ENCODE data around the gene CAPZB.

Gene CAPZB

DNA sequence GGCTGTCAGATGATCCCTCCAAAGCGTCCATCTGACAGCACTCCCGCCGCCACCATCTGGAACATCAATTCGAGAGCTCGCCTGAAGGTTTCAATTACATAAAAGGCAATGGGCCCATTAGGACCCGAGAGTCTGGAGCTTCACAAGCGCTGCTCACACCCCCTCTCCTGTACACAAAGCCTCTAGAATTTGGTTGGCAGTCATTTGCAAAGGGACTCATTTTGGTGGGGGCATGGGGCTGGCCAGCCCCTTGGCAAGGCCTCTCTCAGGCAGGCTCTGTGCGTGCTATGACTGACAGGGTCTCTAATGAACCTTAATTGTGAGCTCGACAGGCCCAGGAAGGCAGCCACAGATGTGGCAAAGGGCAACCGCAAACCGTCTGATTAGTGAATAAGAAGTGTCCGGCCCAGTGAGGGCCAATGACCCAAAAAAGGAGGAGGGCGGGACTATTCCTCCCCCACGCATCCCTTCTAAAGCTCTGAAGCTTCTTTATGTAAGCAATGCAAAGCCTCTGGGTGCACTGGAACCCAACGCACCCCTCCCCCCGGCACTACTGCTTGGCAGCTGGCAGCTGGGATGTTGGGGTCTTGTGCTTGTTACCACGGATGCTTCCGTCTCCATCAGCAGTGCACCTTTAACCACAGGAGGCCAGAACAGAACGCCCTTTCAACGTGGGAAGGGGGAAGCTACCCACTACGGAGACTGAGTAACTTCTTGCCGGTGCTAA, 79.4 kb downstream of the CAPZB start:
- no peak for DNase-seq (ENCODE audit: low spot score)

DNA sequence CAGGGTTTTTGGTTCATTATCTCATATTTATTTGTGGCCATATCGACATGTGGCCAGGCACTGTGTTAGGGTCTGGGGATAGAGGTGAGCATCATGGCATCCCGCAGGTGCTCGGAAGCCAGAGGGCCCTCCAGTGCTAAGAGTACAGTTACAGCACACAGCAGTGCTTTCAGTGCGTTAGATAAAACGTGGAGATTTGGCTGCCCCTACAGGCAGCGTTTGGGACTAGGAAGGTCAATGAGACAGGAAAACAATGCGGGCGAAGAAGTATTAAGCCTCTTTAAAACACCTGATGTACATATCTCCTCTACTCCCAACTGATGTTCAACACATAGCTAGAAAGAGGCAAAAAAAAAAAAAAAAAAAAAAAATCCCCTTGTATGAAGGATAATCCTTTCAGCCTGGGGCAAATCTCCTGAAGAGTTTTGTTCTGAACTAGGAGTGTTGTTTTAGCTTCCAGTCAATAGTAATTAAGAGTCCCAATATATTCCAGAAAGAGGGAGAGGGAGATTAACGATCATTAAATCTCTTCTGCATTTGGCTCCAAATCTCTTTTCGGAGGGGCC, 80.1 kb downstream of the CAPZB start:
- DNase-seq (ENCODE audit: low spot score), result no peak

DNA sequence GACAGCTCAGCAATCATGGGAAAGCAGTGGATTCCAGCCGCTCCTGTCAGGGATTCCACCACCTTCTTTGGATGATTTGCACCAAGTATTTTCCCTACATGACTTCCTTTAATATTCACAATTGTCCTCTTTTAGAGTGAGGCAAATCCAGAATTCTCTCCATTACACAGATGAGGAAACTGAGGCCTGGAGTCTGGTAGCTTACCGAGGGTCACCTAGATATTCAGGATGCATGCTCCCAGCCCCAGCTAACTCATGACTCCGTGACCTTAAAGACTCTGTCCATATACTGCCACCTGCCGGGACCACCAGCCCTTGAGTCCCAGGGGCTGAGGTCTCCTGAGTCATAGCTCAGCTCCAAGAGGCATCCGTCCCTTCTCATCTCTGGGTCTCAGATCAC, 80.6 kb downstream of the CAPZB start:
- DNase-seq (ENCODE audit: low spot score), result no peak

DNA sequence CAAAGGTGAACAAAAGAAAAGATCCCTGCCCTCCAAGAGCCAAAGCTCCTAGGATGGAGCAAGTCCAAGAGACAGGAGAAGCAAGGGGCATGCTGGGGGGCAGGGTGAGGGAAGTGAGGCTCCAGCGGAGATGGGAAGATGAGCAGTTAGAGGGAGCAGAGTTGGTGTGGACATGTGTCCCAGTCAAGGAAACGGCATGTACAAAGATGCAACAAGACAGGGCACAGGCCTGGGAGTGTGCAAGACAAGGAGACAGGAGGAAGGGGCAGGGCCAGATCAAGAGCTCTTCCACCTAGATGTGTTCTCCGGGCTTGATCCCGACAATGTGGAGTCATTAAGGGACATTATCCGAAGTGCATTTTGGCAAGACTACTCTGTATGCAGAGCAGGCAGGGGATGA, 82.1 kb downstream of the CAPZB start:
- DNase-seq (ENCODE audit: low spot score), result no peak

DNA sequence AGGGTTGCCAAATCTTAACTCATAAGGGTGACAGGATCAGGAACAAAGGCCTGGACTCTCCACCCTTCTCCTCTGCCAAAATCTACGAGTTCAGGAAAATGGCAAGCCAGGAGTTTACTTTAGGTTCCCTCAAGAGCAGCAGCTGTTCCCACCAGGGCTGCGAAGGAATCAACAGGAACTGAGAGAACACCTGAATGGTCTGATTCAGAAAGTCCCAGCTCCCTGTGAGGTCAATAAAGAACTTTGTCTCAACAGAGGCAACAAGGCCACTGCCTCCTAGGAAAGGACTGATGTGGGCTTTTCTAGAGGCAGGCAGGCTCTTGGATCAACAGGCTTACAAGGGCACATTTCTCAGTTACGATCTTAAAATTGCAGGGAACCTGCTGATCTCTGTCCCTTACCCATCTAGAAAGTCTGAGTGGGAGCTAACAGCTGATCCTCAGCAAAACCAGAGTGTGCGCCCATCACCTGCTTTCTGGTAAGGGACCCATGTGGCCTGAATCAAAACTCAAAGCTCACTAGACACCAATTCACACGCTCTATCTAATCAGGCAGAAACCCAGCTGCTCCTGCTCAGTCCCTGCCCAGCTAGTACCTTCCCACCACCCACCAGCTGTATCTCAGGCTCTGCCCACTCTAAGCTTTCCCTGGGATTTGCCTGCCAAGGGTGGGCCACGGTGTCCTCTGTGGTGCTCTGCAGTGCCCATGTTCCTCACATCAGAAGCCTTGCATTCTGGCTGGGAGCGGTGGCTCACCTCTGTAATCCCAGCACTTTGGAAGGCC, 83.1 kb downstream of the CAPZB start:
- DNase-seq (ENCODE audit: low spot score), result no peak

DNA sequence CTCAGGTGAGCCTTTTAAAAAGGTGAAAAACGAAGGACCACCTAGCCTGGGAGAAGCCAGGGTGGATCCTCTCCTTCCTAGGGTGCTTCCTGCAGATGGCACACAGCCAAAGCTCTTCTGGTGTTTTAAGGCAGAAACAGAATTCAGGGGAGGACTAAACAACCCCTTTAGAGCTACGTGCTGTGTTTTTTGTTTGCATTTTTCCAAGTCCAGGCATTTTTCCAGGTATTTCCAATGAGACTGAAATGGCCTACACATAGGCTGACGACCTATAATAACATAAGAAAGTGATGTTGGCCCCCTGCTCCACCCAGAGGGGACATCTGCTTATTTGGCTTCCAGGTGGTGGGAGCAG, 83.8 kb downstream of the CAPZB start:
- DNase-seq (ENCODE audit: low spot score), result no peak

DNA sequence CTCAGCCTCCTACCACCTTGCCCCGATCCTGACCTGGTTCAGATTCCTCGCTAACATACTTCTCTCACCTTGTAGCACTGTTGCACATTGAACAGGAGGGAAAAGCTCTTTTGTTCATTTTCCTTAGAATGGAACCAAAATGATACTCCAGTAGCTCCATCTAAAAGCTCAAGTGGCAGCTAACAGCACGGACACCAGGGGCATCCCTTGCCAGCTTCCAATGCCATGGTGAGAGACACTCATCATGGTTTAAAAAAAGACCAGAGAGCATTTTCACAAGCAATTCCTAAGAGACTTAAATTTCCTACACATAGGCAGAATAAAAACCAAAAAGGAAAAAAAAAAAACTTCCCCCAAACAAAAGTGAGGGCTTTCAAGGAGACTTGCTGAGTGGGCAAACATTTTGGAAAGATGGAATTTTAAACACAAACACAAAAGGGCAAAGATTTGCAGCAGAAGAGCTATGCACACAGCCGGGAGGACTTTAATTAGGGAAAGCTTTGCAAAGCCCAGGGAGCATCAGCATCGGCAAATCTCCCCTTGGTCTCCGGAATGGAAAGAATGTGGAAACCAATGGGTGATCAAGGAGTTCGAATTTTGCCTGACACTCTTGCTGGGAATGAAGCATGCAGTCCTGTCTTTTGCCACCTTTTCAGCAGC, 84.3 kb downstream of the CAPZB start:
- no peak for DNase-seq (ENCODE audit: low spot score)

DNA sequence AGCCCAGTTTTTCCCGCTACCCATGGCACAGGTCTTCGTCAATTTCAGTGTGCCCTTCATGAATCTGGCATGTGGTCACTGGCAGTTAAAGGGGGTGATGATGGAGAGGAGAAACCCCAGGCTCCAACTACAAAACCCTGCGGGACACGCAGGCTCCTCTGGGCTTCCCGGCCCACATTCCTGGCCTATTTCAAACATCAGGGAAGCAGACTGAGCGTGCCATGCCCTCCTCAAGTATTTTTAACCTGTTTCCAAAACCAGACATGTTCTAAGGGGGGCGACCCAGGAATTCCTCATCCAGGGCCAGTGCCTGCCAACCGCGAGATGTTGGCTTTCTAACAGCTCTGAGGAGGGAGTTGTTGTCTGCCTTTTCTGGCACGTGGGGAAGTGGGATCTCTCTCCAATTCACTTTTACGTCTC, 85.1 kb downstream of the CAPZB start:
- DNase-seq (ENCODE audit: low spot score), result no peak

DNA sequence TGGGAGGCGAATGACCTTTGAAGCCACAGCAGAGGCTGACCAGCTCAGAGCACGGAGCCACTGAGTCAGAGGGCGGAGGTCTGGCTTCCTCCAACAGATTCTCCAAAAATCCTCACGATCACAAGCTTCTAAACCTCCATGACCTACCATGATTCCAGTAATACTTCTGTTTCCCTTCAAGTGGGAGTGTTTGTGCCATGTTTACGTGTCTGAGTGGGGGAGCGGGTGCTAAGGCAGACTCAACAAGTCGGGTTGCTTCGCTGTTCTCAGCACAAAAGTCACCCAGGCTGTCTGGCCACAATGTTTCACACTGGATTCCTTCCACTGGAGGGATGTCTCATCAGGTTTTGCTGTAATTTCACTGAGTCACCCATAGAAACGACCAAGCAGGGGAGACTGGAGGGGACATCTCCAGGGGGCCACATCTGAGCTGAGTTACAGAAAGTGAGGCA, 87.0 kb downstream of the CAPZB start:
- no peak for DNase-seq (ENCODE audit: low spot score)

DNA sequence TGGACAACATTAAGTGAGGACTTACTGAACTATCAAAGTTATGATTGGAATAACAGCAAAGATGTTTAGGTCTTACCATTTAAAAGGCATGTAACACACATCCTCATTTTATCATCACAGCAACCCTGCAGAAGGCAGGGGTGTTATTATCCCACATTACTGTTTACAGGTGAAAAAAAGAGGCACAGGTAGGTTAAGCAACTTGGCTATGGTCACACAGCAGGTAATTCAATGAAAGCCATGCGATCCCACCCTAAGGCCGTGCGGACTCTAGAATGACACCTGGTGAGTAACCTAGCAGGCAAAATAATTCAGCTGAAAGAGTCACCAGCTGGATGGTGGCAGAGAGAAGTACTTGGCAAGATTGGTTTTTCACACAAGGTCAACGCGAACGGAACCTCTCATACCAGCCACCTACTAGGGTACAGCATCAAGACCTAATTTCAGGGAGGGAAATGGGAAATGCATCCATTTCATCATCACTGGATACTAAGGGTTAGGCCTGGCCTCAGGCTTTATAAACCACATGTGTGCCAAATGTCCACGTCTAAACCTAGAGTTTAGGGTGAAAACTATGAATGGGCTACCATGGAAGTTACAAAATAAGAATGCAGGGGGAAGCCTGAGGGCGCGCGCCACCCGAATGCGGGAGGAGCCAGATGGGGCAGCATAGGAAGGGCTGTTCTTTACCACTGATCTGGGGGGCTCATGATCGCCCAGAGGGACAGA, 88.0 kb downstream of the CAPZB start:
- no peak for DNase-seq (ENCODE audit: low spot score)

DNA sequence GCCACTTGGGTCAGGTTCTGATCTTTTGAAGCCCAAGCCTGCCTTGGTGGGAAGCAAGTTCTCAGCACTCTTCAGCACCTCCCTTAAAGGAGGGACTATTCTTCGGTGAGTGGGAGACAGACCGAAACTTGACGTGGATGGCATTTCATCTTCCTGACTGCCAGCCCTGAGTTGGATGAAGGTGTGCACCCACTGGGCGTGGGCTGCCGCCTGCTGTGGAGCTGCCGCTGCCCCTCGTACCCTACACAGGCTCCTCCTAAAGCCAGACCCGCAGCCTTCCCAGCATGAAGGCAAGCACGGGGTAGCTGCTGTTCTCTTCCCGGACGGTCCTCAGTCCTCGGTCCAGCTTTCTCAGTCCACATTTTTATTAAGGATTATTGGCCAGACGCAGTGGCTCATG, 89.1 kb downstream of the CAPZB start:
- DNase-seq (ENCODE audit: low spot score), result no peak

DNA sequence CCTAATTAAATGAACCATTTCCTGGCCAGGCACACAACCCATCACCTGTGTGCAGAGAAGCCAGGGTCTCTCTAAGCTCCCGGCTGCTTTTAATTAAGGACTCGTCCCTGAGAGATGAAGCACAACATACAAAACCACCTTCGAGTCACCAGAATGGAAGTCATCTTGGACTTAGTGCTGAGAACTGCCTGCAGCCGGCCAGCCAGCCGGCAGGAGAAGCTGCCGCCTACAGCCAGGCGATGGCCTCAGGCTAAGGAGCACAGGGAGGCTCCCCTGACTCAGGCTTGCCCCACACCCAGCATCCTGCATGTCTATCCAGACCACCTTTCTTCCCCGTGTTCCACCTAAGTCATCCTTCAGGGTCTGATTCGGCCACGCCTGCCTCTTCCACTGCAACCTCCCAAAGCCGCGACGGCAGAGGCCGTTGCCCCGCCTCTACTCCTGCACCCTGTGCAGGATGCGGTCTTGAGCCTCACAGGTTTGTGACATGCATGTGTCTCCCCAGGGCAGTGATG, 89.6 kb downstream of the CAPZB start:
- DNase-seq (ENCODE audit: low spot score), result peak; percentile 23

DNA sequence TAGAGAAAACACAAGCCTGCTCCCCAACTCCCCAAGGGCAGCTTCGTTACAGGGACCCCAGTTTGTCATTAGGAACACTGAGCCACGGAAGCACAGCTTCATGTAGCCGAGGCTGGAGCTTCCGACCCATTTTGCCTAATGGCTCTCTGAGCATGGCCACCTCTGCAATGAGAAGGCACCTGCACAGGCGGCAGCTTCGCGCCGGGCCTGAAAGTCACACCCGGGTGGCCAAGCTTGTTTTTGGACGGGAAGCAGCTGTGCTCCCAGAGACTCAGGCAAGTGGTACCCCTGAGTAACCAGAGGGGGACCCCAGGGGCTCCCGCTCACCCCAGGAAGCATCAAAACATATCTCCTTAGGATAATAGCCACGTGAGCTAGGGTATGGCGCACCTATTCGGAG, 92.3 kb downstream of the CAPZB start:
- DNase-seq (ENCODE audit: low spot score), result no peak

DNA sequence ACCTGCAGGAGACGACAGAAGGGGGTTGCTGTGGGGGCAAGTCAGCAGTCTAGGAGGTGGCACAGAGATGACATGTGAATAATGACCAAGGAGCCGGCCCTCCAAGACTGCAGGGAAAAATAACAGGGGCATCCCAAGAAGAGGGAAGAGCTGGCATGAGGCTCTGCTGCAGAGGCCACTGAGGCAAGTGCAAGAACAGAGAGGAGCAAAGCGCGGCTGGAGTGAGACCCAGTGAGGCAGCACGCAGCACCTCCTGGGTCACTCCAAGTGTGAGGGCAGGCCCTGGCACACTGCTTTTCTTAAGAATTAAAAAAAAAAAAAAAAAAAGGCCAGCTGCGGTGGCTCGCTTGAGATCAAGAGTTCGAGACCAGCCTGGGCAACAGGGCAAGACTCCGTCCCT, 93.1 kb downstream of the CAPZB start:
- no peak for DNase-seq (ENCODE audit: low spot score)

DNA sequence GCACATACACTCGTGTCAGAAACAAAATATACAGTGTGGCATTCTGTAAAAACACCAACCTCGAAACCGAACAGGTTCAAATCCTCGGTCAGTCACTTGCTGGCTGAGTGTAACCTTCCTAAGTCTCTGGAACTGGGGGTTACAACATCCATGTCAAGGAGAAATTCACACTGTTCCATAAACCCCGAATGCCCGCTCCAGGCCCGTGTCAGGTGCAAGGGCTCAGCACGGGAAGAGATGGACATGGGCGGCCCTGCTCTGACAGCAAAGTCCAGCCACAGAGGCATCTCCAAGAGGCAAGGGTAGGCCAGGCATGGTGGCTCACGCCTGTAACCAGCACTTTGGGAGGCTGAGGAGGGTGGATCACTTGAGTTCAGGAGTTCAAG, 93.8 kb downstream of the CAPZB start:
- no peak for DNase-seq (ENCODE audit: low spot score)

DNA sequence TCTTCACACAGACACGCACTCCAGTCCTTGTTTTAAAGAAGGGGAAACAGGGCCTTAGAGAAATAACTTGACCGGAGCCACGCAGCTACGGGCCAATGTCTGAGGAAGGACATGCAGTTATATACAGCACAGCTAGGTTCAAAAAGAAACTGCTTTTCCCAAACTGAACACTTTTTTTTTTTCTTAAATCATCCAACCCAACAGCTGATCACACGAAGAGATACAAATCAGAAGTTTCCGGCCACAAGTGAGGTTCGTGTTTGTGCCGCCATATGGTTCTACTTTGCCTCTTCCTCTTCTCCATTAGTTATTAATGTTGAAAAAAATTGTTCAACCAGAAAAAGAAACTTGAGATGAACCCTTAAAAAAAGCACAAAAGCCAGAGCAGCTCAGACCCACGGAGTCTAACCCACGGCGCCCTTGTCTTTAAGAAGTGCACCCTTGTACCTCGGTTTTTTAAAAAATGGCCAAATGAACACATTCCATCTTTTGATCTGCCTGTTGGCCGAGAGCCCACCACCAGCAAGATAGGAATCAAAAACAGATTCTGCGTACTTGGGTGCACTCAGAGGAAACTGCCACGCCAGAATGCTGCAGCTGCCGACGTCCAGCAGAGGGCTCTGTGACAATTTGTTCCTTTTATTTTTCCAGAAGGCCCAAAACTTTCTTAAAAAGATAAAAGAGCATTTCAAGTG, 94.3 kb downstream of the CAPZB start:
- peak; percentile 50 for DNase-seq (ENCODE audit: low spot score)

DNA sequence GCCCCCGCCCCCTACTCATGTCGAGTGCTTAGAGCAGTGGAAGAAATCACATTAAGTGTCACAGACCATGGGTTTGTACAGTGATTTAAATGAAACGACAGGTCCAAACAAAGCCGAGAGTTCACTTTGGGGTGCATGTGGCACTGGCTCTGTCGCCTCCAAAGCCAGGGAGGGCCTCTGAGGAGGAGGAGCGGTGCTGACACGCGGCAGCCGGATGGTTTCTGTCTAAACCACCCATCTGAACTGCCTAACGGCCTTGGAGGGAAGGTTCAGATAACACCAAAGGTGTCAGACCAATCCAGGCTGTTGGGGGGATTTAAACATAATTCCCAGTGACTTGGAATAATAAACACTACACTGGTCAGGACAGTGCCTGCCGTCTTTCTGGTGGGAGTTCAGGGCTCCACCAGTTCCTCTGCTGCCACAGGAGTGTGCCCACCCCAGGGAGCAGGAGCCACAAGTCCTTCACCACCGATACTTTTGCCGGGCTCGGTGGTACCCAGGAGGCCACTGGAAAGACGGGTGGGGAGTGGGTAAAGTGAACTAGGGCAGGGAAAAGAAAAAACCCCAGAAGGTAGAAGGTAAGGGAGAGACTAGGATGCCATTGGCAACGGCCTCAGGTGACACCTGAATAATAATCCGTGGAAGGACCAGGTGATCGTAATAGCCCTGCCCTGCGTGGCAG, 95.0 kb downstream of the CAPZB start:
- no peak for DNase-seq (ENCODE audit: low spot score)

DNA sequence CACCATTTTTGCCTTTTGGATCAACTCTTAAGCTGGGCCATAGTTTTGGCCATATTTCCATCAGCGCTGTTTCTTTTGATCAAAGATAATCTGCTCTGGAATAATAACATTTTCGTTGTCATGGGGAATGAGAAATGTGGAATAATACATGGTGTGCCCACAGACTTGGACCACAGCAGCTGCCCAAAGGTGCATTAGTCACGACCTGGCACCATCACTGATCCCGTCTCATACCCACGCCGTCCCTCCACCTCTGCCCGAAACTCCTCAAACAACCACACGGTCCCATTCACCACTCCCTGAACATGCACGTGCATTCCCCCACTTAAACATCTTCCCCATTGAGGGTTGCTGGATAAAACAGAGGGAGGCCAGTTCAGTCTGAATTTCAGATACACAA, 96.4 kb downstream of the CAPZB start:
- no peak for DNase-seq (ENCODE audit: low spot score)

DNA sequence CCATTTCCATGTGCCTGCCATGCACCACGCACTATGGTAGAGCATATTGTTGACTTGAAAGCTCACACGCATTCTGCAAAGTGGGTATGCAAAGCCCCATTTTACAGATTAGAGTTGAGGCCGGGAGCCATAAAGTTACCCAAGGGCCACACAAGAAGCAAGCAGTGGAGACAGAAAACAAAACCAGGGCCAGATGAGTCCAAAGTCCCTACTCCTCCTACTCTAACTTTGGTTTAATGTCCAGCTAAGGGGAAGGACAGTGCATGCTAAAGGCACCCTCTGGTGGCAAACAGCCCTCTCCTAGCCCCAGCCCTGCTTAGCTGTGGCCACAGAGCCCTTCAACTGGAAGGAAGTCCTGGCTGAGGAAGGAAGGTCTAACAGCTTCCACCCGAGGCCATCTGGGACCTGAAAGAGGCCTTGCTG, 98.3 kb downstream of the CAPZB start:
- DNase-seq (ENCODE audit: low spot score), result no peak

DNA sequence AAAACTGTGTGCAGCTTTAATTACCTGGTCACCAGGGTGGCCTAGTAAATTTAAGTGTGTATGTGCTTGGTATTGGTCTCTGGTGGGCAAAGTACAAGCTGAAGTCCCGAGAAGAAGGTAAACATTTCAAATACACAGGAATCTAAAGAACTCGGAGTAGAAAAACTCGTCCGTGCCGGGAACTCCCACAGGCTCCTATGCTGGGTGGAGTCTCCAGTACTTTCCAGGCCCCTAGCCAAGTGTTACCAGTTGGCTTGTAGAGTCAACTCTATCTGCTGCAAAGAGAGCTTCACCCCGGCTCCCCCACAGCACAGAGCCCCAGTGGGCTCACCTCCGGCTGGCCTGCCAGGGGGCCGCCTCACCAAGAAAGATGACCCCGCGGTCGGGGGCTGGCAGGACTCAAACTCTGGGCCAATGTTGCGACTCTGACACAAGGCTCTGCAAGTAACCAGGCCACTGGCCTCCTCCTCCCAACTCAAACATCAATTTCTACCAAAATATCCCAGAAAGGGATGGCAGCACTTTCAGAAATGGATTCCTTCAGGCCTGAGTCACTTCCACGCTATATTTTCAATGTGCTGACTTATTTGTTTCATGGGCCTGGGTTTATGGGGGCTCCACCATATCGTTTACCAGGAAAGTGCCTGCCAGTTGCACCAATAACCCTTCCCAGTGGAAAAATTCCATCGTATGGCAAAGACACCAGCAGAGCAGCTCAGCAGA, 99.3 kb downstream of the CAPZB start:
- no peak for DNase-seq (ENCODE audit: low spot score)
